Activated T-helper 1 cell treated with Interleukin-2 at 50 U/mL for 16 hours (primary cell): ENCODE results near the gene FAM181A.
A peak's percentile ranks its signal among the peaks of the same experiment; 100 is the strongest.

Experiments
- DNase-seq: peaks from one replicate; pipeline ENCODE4 v3.0.0-alpha.2; 2020; ENCODE audit warnings: low read depth

Gene FAM181A

GRCh38 chr14:93903342-93904184 lies 23.6 kb upstream of the FAM181A start:
- DNase-seq = no peak

- no peak for DNase-seq
Measured at GRCh38 chr14:93905623-93906022, 21.5 kb upstream of the FAM181A start.

GRCh38 chr14:93906341-93907329 lies 20.5 kb upstream of the FAM181A start:
- DNase-seq = peak; percentile 7

- no peak for DNase-seq
Measured at GRCh38 chr14:93909429-93910128, 17.6 kb upstream of the FAM181A start.

GRCh38 chr14:93911975-93912615 lies 15.0 kb upstream of the FAM181A start:
- no peak for DNase-seq

GRCh38 chr14:93912782-93913181 lies 14.4 kb upstream of the FAM181A start:
- no peak for DNase-seq

GRCh38 chr14:93914278-93914677 lies 12.9 kb upstream of the FAM181A start:
- no peak for DNase-seq

GRCh38 chr14:93915070-93915705 lies 12.0 kb upstream of the FAM181A start:
- no peak for DNase-seq

- no peak for DNase-seq
Measured at GRCh38 chr14:93915800-93916199, 11.3 kb upstream of the FAM181A start.

- DNase-seq = no peak
Measured at GRCh38 chr14:93916498-93916897, 10.6 kb upstream of the FAM181A start.

GRCh38 chr14:93917141-93917540 lies 10.0 kb upstream of the FAM181A start:
- DNase-seq = no peak

- DNase-seq = no peak
Measured at GRCh38 chr14:93921001-93921806, 5.9 kb upstream of the FAM181A start.

GRCh38 chr14:93923626-93924025 lies 3.5 kb upstream of the FAM181A start:
- no peak for DNase-seq

GRCh38 chr14:93924592-93925355 lies 2.4 kb upstream of the FAM181A start:
- DNase-seq = no peak

- no peak for DNase-seq
Measured at GRCh38 chr14:93925374-93925895, 1.7 kb upstream of the FAM181A start.

GRCh38 chr14:93926245-93926872 lies 785 bp upstream of the FAM181A start:
- no peak for DNase-seq

- no peak for DNase-seq
Measured at GRCh38 chr14:93927800-93928145, 629 bp downstream of the FAM181A start.

- DNase-seq = no peak
Measured at GRCh38 chr14:93928184-93929047, 1.3 kb downstream of the FAM181A start.
